ENCODE data around the gene MPST.
A peak's percentile ranks its signal among the peaks of the same experiment; 100 is the strongest.

Gene MPST

DNA sequence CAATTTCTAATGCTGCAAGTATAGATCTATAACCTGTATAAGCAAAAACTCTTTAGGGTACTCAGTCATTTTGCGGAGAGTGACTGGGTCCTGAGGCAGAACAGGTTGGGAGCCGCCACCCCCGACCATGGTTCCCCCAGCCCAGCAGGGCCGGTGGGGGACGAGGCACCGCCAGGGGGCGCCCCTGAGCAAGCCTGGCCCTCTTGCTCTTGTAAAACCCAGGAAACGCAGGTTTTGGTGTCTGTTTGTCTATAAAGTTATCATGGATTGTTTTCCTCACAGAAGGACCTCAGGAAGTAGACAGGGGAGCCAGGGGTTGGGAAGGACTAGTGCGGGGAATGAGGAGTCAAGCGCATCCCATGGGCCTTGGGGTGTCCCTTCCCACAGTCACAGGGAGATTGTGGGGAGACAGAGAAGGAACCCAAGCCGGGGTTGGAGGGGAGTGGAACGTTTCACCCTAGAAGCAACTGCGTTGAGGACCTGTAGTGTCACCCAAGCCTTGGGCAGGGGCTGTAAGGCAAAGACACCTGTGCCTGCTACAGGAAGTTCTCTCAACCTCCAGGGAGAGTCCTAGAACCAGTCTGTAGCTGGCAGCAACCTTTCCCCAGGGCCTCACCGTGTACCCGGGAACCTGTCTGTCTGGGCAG is 58.4 kb downstream of the MPST start:
- TF ChIP-seq, protein P1, sequence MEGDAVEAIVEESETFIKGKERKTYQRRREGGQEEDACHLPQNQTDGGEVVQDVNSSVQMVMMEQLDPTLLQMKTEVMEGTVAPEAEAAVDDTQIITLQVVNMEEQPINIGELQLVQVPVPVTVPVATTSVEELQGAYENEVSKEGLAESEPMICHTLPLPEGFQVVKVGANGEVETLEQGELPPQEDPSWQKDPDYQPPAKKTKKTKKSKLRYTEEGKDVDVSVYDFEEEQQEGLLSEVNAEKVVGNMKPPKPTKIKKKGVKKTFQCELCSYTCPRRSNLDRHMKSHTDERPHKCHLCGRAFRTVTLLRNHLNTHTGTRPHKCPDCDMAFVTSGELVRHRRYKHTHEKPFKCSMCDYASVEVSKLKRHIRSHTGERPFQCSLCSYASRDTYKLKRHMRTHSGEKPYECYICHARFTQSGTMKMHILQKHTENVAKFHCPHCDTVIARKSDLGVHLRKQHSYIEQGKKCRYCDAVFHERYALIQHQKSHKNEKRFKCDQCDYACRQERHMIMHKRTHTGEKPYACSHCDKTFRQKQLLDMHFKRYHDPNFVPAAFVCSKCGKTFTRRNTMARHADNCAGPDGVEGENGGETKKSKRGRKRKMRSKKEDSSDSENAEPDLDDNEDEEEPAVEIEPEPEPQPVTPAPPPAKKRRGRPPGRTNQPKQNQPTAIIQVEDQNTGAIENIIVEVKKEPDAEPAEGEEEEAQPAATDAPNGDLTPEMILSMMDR (IDR thresholded peaks at IDR 0.05; ENCODE audit: borderline replicate concordance, control extremely low read depth, extremely low read depth, insufficient read depth, missing control alignments), result peak; percentile 90
- peak; percentile 93 for DNase-seq (ENCODE audit: low spot score)
- in situ Hi-C loops (cut with MboI; ENCODE audit: low sequenced_read_pairs, unreplicated experiment), result no loop called here

DNA sequence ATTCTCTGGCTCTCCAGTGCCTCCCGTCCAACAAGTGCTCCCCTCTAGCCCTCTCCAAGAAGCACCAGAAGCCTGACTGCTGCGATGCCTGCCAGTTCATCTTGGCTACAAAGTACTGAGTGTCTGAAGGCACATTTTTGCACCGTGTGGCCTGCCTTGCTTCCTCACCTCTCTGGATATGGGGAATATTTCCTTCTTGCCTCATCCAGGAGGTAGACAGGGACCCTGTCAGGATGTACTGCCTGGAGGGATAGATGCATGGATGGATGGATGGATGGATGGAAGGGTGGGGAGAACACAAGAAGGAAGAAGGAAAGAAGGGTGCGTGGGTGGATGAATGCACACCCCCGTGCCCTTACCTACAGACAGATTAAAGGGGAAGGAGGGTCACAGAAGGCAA is 59.6 kb downstream of the MPST start:
- in situ Hi-C loops (cut with MboI; ENCODE audit: low sequenced_read_pairs, unreplicated experiment), result no loop called here
- TF ChIP-seq, protein P1 (IDR thresholded peaks at IDR 0.05; ENCODE audit: borderline replicate concordance, control extremely low read depth, extremely low read depth, insufficient read depth, missing control alignments), result no peak
- no peak for DNase-seq (ENCODE audit: low spot score)
